GM20431 (cell line): ENCODE data around the gene GAGE10.
"Not testable (repeated sequence)": the region's sequence is repeated elsewhere in the genome, so short reads cannot be mapped to it uniquely, and the experiment has no call there.

Experiments
- in situ Hi-C: fragments of 300-500 bp; cut with MseI, MboI; formaldehyde crosslinking; loops from one replicate; pipeline ENCODE4 v1.15.0; 2020; ENCODE audit warnings: low sequenced_read_pairs; ENCODE audit not compliant: unreplicated experiment

GAGE10 gene

DNA sequence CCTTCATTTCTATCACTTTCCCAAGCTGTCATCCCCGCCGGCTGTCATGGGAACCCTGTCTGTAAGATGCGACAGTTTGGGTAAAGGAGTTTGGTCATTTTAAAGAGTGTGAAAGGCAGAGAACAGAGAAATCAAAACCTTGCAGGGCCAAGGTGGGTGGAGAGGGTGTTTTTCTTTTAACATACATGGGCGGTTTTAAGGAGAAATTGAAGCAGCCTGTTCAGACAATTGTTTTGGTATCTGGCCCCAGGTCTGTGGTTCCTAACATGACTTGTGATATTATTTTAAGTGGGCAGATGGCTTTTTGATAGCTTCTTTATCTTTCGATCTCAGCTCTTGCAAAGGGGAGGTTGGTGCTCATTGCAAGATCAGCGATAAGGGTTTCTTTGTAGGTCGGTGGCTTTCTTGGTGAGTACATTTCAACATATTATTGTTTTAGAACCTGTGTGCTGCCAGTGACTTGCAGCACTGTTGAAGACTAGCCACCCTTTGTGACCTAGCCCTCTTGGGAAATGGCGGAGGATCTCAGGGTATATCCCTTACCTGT is 30.2 kb upstream of the GAGE10 start:
- in situ Hi-C loops = no loop called here

DNA sequence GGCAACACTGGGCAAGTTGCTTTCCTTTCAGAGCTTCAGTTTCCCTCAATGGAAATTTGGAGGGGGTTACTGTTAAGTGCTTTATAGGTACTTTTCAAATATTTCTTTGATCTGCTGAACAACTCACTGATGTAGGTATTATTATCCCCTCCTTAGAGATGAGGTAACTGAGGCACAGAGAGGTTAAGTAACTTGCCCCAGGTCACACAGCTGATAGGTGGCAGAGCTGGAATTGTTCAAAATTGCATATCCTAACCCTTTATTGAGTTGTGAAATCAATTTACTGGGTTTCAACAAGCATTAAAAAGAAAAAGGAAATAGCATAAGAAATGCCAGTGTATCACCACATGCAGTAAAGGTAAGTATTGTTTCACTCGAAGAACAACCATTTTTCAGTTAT is 27.2 kb upstream of the GAGE10 start:
- in situ Hi-C loops = no loop called here

DNA sequence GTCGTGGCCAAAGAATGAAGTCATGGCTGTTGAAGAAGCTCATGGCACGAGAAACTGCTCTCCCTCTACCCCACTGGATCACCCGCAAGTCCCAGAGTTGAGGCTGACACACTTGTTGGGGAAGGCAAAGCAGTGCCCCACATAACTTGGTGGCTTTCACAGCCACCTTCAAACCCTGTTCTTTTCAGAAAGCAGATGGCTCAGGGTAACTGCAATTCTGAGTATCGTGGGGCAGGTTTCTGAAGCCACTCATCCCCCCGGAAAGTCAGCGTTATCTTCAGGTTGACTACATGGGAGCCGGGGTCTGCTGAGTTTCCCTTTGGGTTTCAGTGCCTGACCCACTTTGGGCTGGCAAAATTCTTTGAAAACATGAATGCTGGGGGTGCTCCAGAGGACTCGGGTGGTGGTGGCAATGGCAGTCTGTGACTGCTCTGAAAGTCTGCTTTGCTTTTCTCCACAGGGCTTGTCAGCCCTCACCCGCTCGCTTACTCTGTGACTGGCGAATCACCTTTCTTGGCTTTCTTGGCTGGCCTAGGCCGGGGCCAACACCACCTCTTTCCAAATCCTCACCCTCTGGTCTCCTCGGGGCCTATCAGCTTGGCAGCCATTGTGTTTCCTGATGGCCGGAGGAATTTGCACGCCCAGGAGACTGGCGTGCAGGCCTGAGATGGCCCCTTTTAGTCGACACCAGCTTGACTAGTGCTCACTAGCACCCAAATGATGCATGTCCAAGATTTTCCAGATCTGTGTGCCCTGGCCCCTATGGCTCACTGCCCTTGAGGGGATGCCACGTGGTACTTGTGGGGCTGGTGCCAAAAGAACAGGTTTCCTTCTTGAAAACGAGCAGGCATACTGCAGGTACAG is 26.5 kb upstream of the GAGE10 start:
- in situ Hi-C loops = no loop called here

DNA sequence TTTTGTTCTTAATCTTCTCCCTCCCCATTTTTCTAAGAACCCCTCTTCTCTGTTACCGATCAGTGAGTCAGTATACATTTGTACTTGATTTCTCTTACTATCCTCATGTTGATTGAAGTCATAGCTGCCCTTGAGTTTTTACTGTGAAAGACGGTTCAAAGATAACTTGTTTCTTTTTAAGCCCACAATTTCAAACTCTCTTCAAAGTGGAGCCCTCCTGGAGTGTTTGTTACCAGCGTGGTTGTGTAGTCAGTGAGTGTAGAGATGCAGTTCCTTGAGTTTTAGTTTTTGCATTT is 26.0 kb upstream of the GAGE10 start:
- in situ Hi-C loops = no loop called here

GRCh38 chrX:49278081-49278480 is 25.4 kb upstream of the GAGE10 start:
- in situ Hi-C loops = no loop called here

- in situ Hi-C loops = no loop called here
Observed at GRCh38 chrX:49282647-49283011, 20.8 kb upstream of the GAGE10 start.

DNA sequence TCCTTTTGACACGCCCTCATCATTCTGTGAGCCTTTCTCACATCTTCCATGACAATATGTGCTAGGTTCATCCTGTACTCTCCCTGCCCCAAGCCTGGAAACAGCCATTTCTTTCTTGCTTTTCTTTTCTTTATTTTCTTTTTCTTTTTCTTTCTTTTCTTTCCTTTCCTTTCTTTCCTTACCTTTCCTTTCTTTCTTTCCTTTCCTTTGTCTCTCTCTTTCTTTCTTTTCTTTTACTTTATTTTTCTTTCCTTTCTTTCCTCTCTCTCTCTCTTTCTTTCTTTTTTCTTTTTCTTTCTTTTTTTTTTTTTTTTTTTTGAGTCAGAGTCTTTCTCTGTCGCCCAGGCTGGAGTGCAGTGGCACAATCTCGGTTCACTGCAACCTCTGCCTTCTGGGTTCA is 19.2 kb upstream of the GAGE10 start:
- in situ Hi-C loops = no loop called here

DNA sequence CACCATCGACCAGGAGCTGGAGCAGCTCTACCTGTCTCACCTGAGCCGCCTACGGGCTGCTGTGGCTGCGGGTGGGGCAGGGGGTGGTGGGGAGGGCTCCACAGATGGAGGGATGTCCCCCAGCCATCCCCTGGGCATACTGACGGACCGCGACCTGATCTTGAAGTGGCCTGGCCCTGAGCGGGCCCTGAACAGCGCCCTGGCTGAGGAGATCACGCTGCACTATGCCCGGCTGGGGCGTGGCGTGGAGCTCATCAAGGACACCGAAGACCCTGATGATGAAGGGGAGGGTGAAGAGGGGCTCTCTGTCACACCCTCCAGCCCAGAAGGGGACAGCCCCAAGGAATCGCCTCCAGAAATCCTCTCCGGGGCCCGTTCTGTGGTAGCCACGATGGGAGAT is 17.3 kb upstream of the GAGE10 start:
- in situ Hi-C loops = no loop called here

GRCh38 chrX:49286581-49286980 is 16.9 kb upstream of the GAGE10 start:
- in situ Hi-C loops = no loop called here

GRCh38 chrX:49287665-49288064 is 15.8 kb upstream of the GAGE10 start:
- in situ Hi-C loops = no loop called here

DNA sequence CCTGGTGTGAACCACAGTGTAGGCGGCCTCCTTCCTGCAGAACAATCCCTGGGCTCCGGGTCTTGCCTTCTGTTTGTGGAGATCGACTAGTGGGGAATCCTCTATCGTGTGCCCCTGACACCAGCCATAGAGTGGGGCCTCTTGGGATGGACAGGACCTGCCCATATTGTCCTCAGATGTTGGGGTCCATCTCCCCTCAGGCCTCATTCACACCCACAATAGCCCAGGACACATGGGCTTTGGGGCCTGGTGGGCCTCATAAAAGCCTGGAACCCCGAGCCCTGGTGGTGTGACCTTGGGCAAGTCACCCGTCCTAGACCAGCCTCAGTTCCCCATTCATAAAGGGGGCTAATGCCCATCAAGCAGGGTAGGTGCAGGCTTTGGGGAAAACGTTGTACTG is 13.2 kb upstream of the GAGE10 start:
- in situ Hi-C loops = no loop called here

- in situ Hi-C loops = no loop called here
Observed at GRCh38 chrX:49291615-49292337, 11.7 kb upstream of the GAGE10 start.

GRCh38 chrX:49292400-49293362 is 10.8 kb upstream of the GAGE10 start:
- in situ Hi-C loops = no loop called here

DNA sequence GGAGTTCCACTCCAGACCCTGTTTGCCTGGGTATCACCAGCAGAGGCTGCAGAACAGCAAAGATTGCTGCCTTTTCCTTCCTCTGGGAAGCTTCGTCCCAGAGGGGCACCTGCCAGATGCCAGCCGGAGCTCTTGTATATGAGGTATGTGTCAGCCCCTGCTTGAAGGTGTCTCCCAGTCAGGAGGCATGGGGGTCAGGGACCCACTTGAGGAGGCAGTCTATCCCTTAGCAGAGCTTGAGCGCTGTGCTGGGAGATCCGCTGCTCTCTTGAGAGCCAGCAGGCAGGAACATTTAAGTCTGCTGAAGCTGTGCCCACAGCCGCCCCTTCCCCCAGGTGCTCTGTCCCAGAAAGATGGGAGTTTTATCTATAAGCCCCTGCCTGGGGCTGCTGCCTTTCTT is 4.2 kb upstream of the GAGE10 start:
- in situ Hi-C loops = not testable (repeated sequence)

DNA sequence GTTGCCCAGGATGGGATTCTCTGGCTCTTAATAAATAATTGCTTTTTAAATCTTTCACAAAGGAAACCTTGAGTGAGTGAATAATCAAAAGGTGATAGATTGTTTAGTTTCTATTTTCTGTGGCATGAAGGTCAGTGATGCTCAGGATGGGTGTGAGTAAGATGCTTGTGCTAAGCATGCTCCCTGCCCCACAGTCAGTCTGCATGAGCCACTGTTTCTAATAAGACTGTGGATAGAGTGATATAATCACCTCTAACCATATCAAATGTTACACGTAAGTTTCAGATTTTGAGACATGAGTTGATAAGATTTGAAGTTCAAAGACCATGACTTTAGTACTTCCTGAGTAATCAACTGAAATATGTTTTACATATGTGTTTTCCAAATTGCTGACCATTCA is 2.7 kb upstream of the GAGE10 start:
- in situ Hi-C loops = no loop called here

GRCh38 chrX:49307775-49308174 is 4.3 kb downstream of the GAGE10 start:
- in situ Hi-C loops = not testable (repeated sequence)

DNA sequence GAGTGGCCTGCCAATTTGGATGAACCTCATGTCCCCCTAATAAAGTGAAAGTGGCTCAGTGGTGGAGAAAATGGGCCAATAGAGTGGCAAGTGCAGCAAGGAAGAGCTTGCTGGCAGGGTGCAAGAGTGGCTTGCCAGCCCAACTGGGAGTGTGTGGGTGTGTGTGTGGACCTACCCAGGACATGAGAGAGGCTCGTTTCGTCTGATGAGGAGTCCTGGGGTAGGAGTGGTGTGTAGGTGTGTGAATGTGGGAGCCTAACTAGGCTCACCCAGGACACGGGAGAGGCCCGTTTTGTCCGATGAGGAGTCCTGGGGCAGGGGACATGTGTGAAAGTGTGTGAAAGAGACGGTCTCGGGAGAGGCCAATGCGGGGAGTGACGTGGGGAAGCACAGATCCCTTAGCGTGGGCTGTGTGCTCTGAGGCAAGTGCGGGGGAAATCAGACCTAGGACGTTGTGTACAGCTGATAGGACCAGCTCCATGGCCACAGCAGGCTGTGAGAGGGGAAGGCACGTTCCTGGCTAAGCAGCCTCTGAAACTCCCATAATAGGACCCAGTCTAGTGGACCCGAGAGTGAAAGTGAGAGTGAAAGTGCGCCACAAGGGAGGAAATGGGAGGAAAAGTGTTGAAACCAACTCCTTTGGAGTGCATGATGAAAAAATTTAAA is 5.3 kb downstream of the GAGE10 start:
- in situ Hi-C loops = no loop called here

GRCh38 chrX:49309401-49309981 is 6.0 kb downstream of the GAGE10 start:
- in situ Hi-C loops = no loop called here

GRCh38 chrX:49310371-49310770 is 6.9 kb downstream of the GAGE10 start:
- in situ Hi-C loops = no loop called here

DNA sequence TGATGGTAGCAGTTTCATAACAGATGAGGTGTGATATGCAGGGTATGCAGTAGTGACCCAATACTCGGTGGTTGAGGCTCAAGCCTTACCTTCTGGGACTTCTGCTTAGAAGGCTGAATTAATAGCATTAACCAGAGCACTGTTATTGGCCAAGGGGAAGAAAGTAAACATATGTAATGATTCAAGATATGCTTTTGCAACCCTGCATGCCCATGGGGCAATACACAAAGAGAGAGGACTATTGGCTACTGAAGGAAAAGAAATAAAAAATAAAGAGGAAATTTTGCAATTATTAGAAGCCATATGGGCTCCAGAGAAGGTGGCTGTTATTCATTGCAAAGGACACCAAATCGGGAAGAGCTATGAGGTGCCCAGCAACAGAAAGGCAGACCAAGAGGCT is 8.7 kb downstream of the GAGE10 start:
- in situ Hi-C loops = no loop called here
